ENCODE measurements around the gene CBX8.

GRCh38 chr17:79826204-79826680 lies 29.4 kb upstream of the CBX8 start:
- TF ChIP-seq CTCF (IDR thresholded peaks at IDR 0.05) (no peak), POLR2A (IDR thresholded peaks at IDR 0.05) (no peak)
